KMS-11 (cell line): Measurements from ENCODE around the gene GLS.

Experiments used
- H2AFZ ChIP-seq: fragments of 200-600 bp; sonication (generic); 2 replicates; pipeline ENCODE4 v1.6.1; 2016; ENCODE audit warnings: antibody characterized with exemption, mixed run types, low read depth
- H3K27ac ChIP-seq: fragments of 200-600 bp; sonication (generic); 2 replicates; pipeline ENCODE4 v1.6.1; 2016; ENCODE audit warnings: mild to moderate bottlenecking, mixed run types
- H3K27me3 ChIP-seq: fragments of 200-600 bp; sonication (generic); 2 replicates; pipeline ENCODE4 v1.6.1; 2017; ENCODE audit warnings: mild to moderate bottlenecking, low read depth, mixed run types, moderate library complexity; ENCODE audit not compliant: insufficient read depth
- H3K36me3 ChIP-seq: fragments of 200-600 bp; sonication (generic); 2 replicates; pipeline ENCODE4 v1.6.1; 2017; ENCODE audit warnings: mild to moderate bottlenecking, mixed run types; ENCODE audit not compliant: insufficient read depth
- H3K4me1 ChIP-seq: fragments of 200-600 bp; sonication (generic); 2 replicates; pipeline ENCODE4 v1.6.1; 2016; ENCODE audit warnings: mild to moderate bottlenecking, low read depth, mixed run types; ENCODE audit not compliant: poor library complexity, severe bottlenecking
- H3K4me2 ChIP-seq: fragments of 200-600 bp; sonication (generic); 2 replicates; pipeline ENCODE4 v1.7.0; 2016; ENCODE audit warnings: mild to moderate bottlenecking, mixed run types
- H3K4me3 ChIP-seq: fragments of 200-600 bp; sonication (generic); IDR thresholded peaks from 2 replicates; pipeline ENCODE4 v1.6.1; 2017; ENCODE audit warnings: low read depth, low read length, mixed read lengths; ENCODE audit not compliant: insufficient read depth
- H3K79me2 ChIP-seq: fragments of 200-600 bp; sonication (generic); 2 replicates; pipeline ENCODE4 v1.6.1; 2016; ENCODE audit warnings: low read depth, mixed run types; ENCODE audit not compliant: insufficient read depth
- H3K9ac ChIP-seq: fragments of 200-600 bp; sonication (generic); 2 replicates; pipeline ENCODE4 v1.6.1; 2016; ENCODE audit warnings: mild to moderate bottlenecking, mixed run types
- H4K20me1 ChIP-seq: fragments of 200-600 bp; sonication (generic); 2 replicates; pipeline ENCODE4 v1.6.1; 2016; ENCODE audit warnings: mild to moderate bottlenecking, mixed run types; ENCODE audit not compliant: insufficient read depth
- TF ChIP-seq, protein P1 (sequence below): fragments of 200-600 bp; sonication (generic); conservative IDR thresholded peaks from 2 replicates; pipeline ENCODE4 v1.6.1; 2017; ENCODE audit warnings: low read depth, mild to moderate bottlenecking, antibody characterized with exemption, low read length, moderate library complexity, mixed read lengths

The GLS gene

DNA sequence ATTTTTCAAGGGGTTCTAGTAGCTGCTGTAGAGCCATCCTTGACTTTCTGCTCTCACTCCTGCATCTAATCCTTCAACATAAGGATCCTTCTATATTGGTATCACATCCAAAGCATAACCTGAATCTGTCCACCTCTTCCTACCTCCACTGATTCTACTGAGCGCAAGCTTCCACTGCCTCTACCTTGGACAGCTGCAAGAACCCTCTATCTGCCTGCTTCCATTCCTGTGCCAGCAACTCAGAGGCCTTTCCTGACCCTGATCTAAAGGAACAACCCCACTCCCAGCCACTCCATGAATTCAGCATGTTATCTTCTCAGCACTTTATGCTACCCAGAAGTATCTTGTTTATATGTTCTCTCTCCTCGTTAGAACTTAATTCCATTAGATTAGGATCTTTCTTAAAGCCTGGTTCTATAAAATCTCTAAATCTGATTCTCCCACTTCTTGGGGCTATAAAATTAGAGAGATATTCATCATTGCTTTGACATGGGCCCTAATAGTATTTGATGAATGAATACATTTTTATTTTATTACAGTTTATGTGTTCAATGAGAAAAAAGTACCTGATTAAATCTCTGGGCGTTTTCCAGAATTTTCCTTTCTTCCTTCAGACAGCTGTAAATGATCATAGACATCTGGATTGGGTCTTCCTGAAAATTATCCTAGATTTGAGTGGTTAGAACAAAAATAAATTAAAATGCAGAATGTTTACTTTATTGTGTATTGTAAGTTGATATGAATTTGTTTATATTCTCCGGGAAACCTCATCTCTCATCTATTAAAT, 126.6 kb downstream of the GLS start:
- Histone ChIP-seq H3K79me2 (peaks cover 14% of the 10 kb centered on the region; the same call in 1 of the 2 replicates), H3K27me3 (no peaks in the 10 kb centered on the region), H3K4me1 (no peaks in the 10 kb centered on the region), H3K36me3 (no peaks in the 10 kb centered on the region; the same call in none of the 2 replicates), H3K4me3 (no peak overlapping the region), H3K27ac (no peak overlapping the region), H3K9ac (no peak overlapping the region), H3K4me2 (no peak overlapping the region), H2AFZ (no peak overlapping the region), H4K20me1 (no peaks in the 10 kb centered on the region)
- TF ChIP-seq, protein P1, sequence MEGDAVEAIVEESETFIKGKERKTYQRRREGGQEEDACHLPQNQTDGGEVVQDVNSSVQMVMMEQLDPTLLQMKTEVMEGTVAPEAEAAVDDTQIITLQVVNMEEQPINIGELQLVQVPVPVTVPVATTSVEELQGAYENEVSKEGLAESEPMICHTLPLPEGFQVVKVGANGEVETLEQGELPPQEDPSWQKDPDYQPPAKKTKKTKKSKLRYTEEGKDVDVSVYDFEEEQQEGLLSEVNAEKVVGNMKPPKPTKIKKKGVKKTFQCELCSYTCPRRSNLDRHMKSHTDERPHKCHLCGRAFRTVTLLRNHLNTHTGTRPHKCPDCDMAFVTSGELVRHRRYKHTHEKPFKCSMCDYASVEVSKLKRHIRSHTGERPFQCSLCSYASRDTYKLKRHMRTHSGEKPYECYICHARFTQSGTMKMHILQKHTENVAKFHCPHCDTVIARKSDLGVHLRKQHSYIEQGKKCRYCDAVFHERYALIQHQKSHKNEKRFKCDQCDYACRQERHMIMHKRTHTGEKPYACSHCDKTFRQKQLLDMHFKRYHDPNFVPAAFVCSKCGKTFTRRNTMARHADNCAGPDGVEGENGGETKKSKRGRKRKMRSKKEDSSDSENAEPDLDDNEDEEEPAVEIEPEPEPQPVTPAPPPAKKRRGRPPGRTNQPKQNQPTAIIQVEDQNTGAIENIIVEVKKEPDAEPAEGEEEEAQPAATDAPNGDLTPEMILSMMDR: no peak

DNA sequence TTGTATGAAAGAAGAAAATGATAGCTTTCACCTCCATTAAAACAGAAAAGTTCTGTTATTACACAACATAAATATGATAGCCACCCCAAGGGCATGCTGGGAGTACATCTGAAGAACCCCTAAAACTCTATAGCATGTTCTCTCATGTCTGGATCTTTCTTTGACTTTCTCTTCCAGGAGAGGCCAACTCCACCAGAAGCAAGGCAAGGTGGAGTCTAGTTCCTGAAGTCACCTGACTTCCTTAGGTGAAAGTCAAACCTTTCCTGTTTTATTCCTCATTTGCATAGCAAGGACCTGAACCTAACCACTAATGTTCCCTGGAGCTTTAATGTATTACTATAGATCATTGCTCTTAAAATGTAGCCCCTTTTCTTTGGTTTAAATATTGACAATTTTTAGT, 127.7 kb downstream of the GLS start:
- Histone ChIP-seq H3K79me2 (peaks cover 24% of the 10 kb centered on the region), H2AFZ (no peak overlapping the region), H3K4me1 (peaks cover 8% of the 10 kb centered on the region), H3K4me2 (no peak overlapping the region), H3K36me3 (no peaks in the 10 kb centered on the region; the same call in none of the 2 replicates), H3K27me3 (no peaks in the 10 kb centered on the region), H4K20me1 (no peaks in the 10 kb centered on the region), H3K4me3 (no peak overlapping the region), H3K27ac (no peak overlapping the region), H3K9ac (no peak overlapping the region)
- TF ChIP-seq, protein P1: no peak

DNA sequence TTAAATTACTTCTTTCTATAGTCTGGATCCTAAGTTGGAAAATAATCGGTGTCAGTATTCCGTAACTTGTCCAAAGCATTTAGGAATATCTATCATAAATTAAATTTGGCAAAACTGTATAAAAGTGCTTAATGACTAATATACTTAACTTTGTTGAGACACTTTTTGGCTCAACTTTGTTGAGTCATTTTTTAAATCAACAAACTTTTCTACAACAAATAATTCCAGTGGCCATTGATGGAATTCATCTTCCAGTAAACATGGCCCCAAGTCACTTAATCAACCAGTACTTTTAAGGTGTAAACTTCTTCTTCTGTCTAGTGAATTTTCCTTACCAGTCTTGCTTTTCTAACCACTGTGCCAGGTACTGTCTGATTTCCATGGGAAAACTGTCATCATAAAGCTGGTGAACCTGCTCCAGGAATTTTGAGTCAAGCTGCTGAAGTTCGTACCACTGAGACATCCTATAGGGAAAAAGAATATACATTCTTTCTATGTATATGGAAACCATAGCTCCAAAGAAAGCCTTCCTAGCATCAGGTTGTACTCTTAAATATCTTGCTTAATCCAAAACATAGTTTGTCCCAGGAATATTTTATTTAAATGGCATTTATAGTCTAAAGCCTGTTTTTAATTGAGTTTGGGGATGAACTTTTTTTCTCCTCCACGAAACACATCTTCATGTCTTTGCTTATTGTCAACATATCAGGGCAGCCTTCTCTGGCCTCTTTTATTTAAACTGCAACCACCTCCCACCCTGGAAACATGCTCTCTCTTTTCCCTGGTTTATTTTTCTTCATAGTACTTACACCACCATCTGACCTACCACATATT, 129.1 kb downstream of the GLS start:
- no peaks in the 10 kb centered on the region; the same call in none of the 2 replicates for H3K36me3 ChIP-seq
- H3K27me3 ChIP-seq: no peaks in the 10 kb centered on the region
- TF ChIP-seq, protein P1: no peak
- no peak overlapping the region for H3K27ac ChIP-seq
- H2AFZ ChIP-seq: no peak overlapping the region
- H3K79me2 ChIP-seq: peaks cover 30% of the 10 kb centered on the region
- H3K4me1 ChIP-seq: peaks cover 13% of the 10 kb centered on the region
- H3K4me3 ChIP-seq: no peak overlapping the region
- H4K20me1 ChIP-seq: no peaks in the 10 kb centered on the region
- no peak overlapping the region for H3K9ac ChIP-seq
- no peak overlapping the region for H3K4me2 ChIP-seq

DNA sequence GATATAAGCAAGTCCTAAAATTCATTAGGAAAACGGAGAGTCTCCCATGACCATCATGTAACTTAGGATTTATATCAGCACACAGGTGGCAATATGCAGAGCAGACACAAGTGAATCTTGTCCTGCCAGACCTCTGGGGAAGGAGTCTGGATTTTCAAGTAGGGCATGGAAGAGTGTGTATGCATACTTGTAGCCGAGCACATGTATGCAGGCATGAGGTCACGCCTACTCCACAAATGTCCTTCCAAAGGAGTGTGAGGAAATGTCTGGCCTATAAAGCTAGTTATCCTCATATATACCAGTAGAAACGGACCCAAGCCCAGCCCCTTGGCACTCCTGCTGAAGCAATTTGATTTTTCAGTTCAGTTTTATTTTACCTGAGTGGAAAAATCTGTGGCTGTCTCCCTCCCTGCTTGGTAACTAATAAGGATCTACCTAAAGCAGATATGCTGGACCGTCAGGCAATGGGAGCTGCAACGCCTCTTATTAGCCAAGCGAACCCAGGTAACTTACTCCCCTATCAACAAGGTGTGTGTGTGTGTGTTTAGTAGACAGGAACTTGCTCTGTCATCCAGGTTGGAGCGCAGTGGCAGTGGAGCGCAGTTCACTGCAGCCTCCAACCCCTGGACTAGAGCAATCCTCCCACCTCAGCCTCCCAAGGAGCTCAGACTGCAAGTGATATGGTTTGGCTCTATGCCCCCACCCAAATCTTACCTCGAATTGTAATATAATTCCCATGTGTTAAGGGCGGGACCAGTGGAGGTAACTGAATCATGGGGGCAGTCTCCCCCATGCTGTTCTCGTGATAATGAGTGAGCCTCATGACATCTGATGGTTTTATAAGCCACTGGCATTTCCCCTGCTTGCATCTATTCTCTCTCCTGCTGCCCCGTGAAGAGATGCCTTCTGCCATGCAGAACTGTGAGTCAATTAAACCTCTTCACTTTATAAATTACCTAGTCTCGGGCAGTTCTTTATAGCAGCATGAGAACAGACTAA, 130.6 kb downstream of the GLS start:
- H3K4me1 ChIP-seq: peaks cover 27% of the 10 kb centered on the region
- H2AFZ ChIP-seq: no peak overlapping the region
- H3K4me3 ChIP-seq: no peak overlapping the region
- H3K27ac ChIP-seq: no peak overlapping the region
- H3K36me3 ChIP-seq: no peaks in the 10 kb centered on the region; the same call in none of the 2 replicates
- TF ChIP-seq, protein P1: no peak
- no peak overlapping the region for H3K4me2 ChIP-seq
- H4K20me1 ChIP-seq: no peaks in the 10 kb centered on the region
- no peak overlapping the region for H3K9ac ChIP-seq
- peaks cover 30% of the 10 kb centered on the region for H3K79me2 ChIP-seq
- no peaks in the 10 kb centered on the region for H3K27me3 ChIP-seq
